Stimulated activated naive CD8-positive, alpha-beta T cell treated with anti-CD3 and anti-CD28 coated beads, Interleukin-15, amount 100 ng/mL, for 72 hours (primary cell): Measurements from ENCODE around the gene LGALS3BP.
"Not testable (repeated sequence)": the region's sequence is repeated elsewhere in the genome, so short reads cannot be mapped to it uniquely, and the experiment has no call there.

Source experiments
- ATAC-seq: fragments of 150-1000 bp; cut with Tn5 transposase; 2 replicates; pipeline ENCODE4 v1.10.0; 2021; ENCODE audit warnings: mild to moderate bottlenecking, moderate library complexity
- DNase-seq, 2 donors: peaks; one replicate each; pipeline ENCODE4 v3.0.0; 2021 to 2022
- H3K27ac Mint-ChIP-seq, 2 donors: one replicate each; pipeline ENCODE4 v1.8.0; 2022; ENCODE audit warnings: mild to moderate bottlenecking in 2 of 2, mixed read lengths in 2 of 2, moderate library complexity in 2 of 2
- H3K27me3 Mint-ChIP-seq: one replicate; pipeline ENCODE4 v1.8.0; 2022; ENCODE audit warnings: mixed read lengths
- H3K4me1 Mint-ChIP-seq: one replicate; pipeline ENCODE4 v1.8.0; 2022; ENCODE audit warnings: mild to moderate bottlenecking, mixed read lengths
- H3K4me3 Mint-ChIP-seq, 2 donors: one replicate each; pipeline ENCODE4 v1.8.0; 2022; ENCODE audit warnings: mild to moderate bottlenecking in 2 of 2, mixed read lengths in 2 of 2, moderate library complexity in 1 of 2
- H3K9me3 Mint-ChIP-seq, 2 donors: one replicate each; pipeline ENCODE4 v1.8.0; 2022; ENCODE audit warnings: mixed read lengths in 2 of 2

LGALS3BP gene

DNA sequence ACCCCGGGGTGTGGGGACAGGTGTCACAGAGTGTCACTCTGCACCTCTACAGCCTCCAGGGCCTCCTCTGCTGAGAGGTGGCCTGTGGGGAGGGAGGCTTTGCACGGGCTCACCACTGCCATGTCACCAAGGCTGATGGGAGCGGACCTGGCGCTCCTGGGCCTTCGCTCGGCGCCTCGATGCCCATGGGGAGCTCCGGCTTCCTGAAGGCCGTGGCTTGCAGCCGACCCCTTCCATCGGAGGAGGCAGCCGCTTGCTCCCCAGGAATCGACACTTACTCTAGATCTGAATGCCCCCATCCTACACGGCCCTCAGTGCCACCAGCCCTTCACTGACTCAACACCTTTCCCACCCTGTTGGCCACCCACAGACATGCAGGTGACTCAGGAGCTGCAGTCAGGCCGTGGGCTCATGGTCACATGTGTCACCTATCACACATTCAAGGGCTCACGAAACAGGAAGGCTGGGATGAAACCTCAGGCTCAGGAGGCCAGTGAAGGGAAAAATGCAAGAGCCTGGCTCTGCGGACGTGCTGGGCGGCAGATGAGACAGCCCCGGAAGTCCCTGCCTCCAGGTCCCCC, 11.9 kb downstream of the LGALS3BP start:
- no peaks in the 10 kb centered on the region for H3K27me3 Mint-ChIP-seq
- H3K4me1 Mint-ChIP-seq = peaks cover 14% of the 10 kb centered on the region
- no peak for DNase-seq
- no peak overlapping the region for H3K27ac Mint-ChIP-seq
- no peak overlapping the region for H3K4me3 Mint-ChIP-seq
- no peaks in the 10 kb centered on the region for H3K9me3 Mint-ChIP-seq
- ATAC-seq = no peak

DNA sequence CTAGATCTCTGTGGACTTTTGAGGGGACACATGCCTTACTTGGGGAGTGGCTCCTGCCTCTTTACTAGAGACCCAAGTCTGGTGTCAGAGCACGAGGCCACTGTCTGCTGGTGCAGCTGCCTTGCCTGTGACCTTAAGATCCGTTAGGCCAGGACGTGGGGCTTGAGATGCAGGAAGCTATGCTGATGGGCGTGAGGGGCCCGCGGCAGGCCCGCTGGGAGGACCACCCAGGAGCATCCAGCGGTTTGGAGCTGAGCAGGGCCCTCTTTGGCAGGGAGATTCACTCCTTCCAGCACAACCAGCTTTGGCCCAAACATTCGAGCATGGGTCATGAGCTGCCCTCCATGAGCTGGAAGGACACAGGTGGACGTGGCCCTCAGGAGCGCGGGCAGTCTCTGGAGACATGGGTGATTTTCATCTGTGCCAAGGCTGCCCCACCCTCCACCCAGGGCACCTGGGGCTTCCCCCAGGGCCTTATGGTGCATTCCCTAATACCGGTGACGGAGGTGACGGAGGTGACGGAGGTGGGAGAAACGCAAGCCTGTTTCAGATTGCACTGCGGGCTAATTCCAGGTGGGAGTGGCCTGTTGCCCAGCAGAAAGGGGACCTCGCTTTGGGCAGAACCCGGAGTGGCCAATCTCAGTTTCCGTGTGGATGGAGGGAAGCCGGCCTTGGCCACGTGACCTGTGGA, 12.7 kb downstream of the LGALS3BP start:
- Mint-ChIP-seq H3K27me3 (no peaks in the 10 kb centered on the region), H3K27ac (peak overlapping the region in 1 of 2 donors; percentile 3), H3K9me3 (no peaks in the 10 kb centered on the region), H3K4me3 (no peak overlapping the region), H3K4me1 (peaks cover 14% of the 10 kb centered on the region)
- ATAC-seq (no peak), DNase-seq (no peak)

DNA sequence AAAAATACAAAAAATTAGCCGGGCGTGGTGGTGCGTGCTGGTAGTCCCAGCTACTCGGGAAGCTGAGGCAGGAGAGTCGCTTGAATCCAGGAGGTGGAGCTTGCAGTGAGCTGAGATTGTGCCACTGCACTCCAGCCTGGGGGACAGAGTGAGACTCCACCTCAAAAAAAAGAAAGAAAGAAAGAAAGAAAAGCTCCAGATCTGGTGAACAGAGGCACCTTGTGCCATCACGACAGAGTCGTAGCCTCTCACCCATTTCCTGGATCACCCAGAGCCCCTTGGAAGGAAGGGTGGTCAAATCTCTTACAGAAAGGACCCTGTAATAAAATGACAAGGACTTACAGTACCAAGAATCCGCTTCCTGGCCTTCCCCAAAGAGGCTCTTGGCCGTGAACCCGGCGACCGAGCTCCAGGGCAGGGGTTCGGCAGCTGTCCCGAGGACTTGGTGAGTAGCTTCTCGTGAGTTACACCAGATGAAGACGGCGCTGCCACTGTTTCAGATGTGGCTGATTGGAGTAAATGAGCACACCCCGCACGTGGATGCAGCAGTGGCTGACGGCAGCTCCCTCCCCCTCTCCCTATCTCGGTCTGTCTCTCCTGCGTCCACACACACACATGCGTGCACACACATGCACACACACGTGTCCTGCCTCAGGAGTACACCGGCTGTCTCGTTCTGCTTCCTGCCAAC, 13.5 kb downstream of the LGALS3BP start:
- Mint-ChIP-seq H3K4me1 (peaks cover 10% of the 10 kb centered on the region), H3K9me3 (no peaks in the 10 kb centered on the region), H3K27ac (no peak overlapping the region), H3K4me3 (no peak overlapping the region), H3K27me3 (no peaks in the 10 kb centered on the region)
- DNase-seq (no peak), ATAC-seq (no peak)

DNA sequence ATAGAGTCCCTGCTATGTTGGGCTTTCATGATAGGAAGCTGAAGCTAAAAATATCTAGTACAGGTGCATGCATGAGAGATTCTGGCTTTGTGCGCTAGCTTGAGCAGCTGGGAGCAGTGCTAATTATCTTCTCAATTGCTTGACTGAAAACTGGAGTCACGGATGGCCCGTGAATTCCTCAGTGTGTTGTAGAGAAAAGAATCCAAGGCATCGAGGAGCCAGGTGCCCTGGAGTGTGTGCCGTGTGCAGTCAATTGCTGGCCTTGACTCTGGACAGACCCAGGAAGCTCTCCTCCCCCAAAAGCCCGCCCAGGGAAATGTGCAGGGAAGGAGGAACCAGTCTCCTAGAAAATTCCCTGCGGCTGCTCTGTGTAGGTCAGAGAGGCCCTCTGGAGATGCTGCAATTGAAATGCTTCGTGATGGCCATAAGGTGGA, 14.2 kb downstream of the LGALS3BP start:
- ATAC-seq (no peak), DNase-seq (no peak)
- Mint-ChIP-seq H3K27ac (no peak overlapping the region), H3K4me1 (peaks cover 3% of the 10 kb centered on the region), H3K4me3 (no peak overlapping the region), H3K9me3 (no peaks in the 10 kb centered on the region), H3K27me3 (no peaks in the 10 kb centered on the region)

DNA sequence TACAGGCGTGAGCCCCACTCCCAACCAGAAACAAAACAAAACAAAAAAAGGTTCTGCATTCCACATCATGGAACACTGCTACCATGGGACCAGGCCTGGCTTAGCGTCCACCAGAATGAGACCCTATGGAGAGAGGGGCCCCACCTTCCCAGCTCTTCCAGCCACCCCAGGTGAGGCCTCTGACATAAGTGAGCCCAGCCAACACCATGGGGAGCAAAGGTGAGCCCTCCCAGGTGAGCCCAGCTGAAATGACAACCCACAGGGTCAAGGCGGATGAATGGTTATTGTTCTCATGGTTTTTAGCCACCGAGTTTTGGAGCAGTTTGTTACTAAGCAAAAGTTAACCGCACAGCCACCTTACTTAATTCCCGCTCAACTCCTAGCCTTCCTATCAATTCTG, 16.3 kb downstream of the LGALS3BP start:
- H3K4me3 Mint-ChIP-seq = no peak overlapping the region
- no peak for DNase-seq
- ATAC-seq = no peak
- no peak overlapping the region for H3K27ac Mint-ChIP-seq
- H3K4me1 Mint-ChIP-seq = no peaks in the 10 kb centered on the region
- H3K9me3 Mint-ChIP-seq = no peaks in the 10 kb centered on the region
- H3K27me3 Mint-ChIP-seq = no peaks in the 10 kb centered on the region

DNA sequence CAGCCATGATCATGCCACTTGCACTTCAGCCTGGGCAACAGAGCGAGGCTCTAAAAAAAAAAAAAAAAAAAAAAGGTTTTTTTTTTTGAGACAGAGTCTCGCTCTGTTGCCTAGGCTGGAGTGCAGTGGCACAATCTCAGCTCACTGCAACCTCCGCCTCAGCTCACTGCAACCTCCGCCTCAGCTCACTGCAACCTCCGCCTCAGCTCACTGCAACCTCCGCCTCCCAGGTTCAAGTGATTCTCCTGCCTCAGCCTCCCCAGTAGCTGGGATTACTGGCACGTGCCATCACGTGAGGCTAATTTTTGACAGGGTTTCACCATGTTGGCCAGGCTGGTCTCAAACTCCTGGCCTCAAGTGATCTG, 16.8 kb downstream of the LGALS3BP start:
- not testable (repeated sequence) for H3K27ac Mint-ChIP-seq, H3K27me3 Mint-ChIP-seq, H3K4me1 Mint-ChIP-seq, H3K9me3 Mint-ChIP-seq, ATAC-seq, DNase-seq, H3K4me3 Mint-ChIP-seq

DNA sequence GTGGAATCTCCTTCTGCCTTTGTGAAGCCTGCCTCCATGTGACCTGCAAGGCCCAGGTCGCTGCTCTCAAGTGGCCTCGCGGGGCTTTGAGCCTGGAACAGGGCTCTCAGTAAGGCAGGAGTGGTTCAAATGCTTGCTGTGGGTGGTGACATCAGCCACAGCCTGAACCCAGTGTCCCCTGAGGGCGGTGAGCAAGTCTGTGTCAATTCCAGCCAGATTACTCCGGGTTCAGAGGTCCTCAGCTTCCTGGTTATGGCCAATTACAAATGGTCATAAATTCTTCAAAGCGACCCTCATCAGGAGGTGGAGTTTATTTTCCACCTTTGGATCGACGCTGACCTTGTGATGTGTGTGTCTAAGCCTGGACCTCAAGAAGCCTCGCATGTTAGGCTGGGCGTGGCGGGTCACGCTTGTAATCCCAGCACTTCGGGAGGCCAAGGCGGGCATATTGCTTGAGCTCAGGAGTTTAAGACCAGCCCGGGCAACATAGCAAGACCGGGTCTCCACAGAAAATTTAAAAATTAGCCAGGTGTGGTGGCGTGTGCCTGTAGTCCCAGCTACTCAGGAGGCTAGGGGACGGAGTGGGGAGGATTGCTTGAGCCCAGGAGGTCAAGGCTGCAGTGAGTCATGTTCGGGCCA, 17.3 kb downstream of the LGALS3BP start:
- no peak for ATAC-seq
- no peak for DNase-seq
- no peak overlapping the region for H3K4me3 Mint-ChIP-seq
- H3K27ac Mint-ChIP-seq = no peak overlapping the region
- H3K27me3 Mint-ChIP-seq = no peaks in the 10 kb centered on the region
- no peaks in the 10 kb centered on the region for H3K9me3 Mint-ChIP-seq
- H3K4me1 Mint-ChIP-seq = no peaks in the 10 kb centered on the region

DNA sequence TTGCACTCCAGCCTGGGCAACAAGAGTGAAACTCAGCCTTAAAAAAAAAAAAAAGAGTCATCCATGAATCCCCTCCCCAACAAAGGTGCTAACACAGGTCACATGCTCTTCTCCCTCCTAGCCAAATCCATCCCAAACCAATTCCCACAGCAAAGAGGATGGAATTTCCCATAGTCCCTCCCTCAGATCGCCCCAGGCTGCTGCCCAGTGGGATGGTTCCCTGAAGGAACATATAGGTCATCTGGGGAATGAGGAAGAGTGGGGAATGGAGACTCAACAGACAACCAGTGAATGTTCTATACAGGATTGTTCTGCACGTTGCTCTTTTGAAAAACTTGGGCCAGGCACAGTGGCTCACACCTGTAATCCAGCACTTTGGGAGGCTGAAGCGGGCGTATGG, 18.2 kb downstream of the LGALS3BP start:
- Mint-ChIP-seq H3K27ac (no peak overlapping the region), H3K27me3 (no peaks in the 10 kb centered on the region), H3K4me1 (peaks cover 7% of the 10 kb centered on the region), H3K4me3 (no peak overlapping the region), H3K9me3 (no peaks in the 10 kb centered on the region)
- DNase-seq (no peak), ATAC-seq (no peak)

DNA sequence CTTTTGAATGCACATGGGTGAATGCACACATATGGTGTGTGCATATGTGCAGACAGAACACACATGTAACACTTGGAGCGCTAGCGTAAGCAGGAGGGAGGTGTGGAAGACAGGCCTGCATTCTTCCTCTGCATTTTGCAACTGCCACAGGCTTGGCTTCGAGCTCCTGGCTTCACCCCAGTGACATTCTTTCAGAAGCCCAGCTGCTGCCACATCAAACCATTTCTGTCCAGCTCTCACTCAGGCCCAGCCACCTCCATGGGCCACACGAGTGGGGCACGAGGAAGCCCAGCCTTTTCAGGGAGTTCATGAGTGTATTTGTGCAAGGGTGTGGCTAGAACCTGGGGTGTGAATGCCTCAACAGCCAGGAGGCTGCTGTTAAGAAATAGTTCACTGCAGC, 18.8 kb downstream of the LGALS3BP start:
- H3K9me3 Mint-ChIP-seq = no peaks in the 10 kb centered on the region
- DNase-seq (no peak), ATAC-seq (no peak)
- H3K4me3 Mint-ChIP-seq = no peak overlapping the region
- peaks cover 10% of the 10 kb centered on the region for H3K4me1 Mint-ChIP-seq
- no peaks in the 10 kb centered on the region for H3K27me3 Mint-ChIP-seq
- H3K27ac Mint-ChIP-seq = no peak overlapping the region

DNA sequence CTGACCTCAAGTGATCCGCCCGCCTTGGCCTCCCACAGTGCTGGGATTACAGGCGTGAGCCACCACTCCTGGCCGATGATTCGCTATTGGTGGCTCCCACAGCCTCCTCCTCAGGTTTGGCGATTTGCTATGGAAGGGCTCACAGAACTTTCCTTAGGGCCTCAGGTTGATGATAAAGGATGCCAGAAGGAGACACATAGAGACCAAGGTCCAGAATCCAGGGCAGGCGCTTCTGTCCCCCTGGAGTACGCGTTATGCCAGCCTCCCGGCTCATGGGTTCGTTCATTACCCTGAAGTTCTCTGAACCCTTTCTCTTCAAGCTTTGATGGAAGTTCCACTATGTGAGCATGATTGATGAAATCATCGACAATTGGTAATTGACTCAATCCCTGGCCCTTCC, 19.9 kb downstream of the LGALS3BP start:
- Mint-ChIP-seq H3K4me3 (no peak overlapping the region), H3K4me1 (peaks cover 10% of the 10 kb centered on the region), H3K9me3 (no peaks in the 10 kb centered on the region), H3K27ac (no peak overlapping the region), H3K27me3 (no peaks in the 10 kb centered on the region)
- no peak for DNase-seq
- ATAC-seq = no peak

DNA sequence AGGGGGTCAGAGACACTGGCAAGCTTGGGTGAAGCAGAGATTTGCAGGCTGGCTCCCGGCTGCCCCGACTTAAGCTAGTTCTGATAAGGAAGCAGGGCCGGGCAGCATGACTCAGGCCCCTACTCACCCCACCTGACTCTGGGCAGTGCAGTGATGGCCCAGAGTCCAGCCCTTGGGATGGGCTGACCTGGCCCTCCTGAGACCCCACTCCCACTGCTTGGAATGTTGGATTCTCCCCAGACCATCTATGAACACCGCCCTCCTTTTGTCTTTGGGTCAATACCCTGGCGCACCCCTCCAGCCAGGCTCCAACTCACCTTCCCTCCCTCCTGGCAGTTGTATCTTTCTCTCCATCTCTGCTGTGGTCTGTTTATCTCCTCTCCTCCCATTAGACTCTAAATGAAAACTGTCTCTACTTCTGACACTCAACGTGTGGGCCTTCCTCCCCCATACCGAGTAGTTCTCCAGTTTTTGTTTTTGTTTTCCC, 21.0 kb downstream of the LGALS3BP start:
- Mint-ChIP-seq H3K4me3 (no peak overlapping the region), H3K4me1 (peaks cover 10% of the 10 kb centered on the region), H3K27me3 (no peaks in the 10 kb centered on the region), H3K9me3 (no peaks in the 10 kb centered on the region), H3K27ac (peak overlapping the region in 1 of 2 donors; percentile 92)
- ATAC-seq = no peak
- DNase-seq = no peak

DNA sequence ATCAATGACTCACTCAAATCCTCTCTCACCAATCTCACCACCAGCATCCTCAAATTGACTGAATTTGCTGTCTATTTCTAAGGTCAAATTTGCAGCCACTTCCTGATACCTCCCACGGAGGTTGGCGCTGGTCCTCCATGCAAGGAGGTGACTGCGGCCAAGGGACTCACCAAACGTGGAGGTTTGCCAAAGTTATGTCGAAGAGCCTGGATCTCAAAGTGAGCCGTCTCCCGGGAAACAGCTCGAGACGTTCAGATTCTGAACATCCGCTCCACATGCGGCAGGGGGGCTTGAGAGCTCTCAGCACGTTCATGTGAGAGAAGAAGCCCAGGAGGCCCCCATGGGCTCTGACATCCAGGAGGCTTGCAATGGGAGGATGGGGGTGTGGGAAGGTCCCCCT, 22.6 kb downstream of the LGALS3BP start:
- no peak overlapping the region for H3K4me3 Mint-ChIP-seq
- ATAC-seq (no peak), DNase-seq (no peak)
- peak overlapping the region in 1 of 2 donors; percentile 67 for H3K27ac Mint-ChIP-seq
- no peaks in the 10 kb centered on the region for H3K9me3 Mint-ChIP-seq
- no peaks in the 10 kb centered on the region for H3K27me3 Mint-ChIP-seq
- peaks cover 10% of the 10 kb centered on the region for H3K4me1 Mint-ChIP-seq

DNA sequence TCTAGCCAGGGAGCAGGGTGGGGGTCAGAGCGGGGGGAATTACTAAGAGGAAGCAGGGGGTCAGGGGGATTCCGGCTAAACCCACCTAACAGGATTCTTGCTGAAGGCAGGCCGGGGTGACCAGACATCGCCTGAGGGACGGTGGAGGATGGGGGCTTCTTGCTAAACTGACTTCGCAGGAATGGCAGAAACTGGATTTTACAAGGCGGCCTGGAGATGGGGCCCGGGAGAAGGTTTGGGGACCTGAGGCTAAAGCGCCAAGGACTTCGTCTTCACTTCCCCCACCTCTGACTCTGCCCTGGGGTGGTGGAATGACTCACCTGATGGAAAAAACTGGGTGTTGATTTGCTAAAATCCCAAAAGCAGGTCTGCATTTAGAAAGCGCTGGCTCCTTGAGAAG, 23.5 kb downstream of the LGALS3BP start:
- DNase-seq (no peak), ATAC-seq (no peak)
- H3K9me3 Mint-ChIP-seq = peaks cover 0 to 4% of the 10 kb centered on the region in 2 donors
- H3K27ac Mint-ChIP-seq = no peak overlapping the region
- peaks cover 10% of the 10 kb centered on the region for H3K4me1 Mint-ChIP-seq
- no peak overlapping the region for H3K4me3 Mint-ChIP-seq
- H3K27me3 Mint-ChIP-seq = no peaks in the 10 kb centered on the region

DNA sequence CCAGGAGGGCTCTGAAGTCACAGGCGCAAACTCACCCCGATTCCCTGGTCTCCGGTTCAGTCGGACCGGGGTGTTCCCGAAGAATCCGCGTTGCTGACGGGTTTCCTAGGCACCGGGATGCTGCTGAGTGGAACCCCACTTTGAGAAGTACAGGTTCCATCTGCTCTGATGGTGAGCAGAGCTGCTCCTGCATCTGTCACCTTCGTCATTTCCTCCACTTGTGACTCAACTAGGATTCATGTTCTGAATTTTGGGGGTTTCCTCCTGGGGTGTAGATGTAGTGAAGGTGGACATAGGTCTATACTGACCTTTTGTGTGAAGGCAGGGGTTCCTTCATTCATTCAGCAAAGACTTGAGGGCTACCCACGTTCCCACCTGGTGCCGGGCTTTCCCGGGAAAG, 25.0 kb downstream of the LGALS3BP start:
- H3K9me3 Mint-ChIP-seq = peaks cover 0 to 17% of the 10 kb centered on the region in 2 donors
- ATAC-seq (no peak), DNase-seq (no peak)
- no peaks in the 10 kb centered on the region for H3K27me3 Mint-ChIP-seq
- H3K4me1 Mint-ChIP-seq = peaks cover 10% of the 10 kb centered on the region
- peak overlapping the region in 1 of 2 donors; percentile 25 for H3K27ac Mint-ChIP-seq
- no peak overlapping the region for H3K4me3 Mint-ChIP-seq

DNA sequence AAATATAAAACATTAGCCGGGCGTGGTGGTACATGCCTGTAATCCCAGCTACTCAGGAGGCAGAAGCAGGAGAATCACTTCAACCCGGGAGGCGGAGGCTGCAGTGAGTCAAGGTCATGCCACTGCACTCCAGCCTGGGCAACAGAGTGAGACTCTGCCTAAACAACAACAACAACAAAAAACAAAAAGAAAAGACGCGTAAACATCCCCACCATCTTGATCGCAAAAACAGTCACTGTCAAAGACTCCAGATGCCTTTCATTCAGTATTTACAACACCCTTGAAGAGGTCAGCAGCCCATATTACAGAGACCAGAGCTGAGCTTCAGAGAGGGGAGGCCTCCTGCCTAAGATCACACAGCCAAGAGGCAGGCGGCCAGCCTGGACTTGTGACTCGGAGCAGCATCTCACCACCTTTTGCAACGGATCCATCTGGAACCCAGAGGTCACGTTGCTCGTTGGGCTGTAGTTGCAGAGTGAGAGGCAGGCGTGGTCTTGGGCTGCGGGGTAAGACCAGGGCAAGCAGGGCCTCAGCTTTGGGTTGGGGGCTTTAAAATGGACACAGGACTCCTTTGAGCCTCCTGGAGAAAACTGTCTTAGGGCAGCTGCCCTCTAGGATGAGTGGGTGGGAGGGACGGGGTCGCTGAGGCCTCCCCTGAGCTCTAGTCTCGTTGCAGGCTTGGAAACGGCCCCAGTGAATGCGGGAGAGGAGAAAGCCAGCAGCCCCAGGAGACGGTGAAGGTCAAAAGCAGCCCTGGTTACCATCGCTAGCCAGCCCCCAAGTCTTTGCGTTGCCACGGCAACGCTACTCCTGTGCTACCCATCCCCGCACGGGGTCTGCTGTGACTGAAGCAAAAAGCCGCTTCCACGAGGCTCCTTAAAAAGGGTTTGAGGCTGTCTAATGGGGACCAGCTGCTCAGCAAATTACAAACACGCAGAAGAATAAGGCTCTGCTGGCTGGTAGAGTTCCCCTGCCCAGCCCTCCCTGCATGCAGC, 26.1 kb downstream of the LGALS3BP start:
- ATAC-seq (no peak), DNase-seq (no peak)
- Mint-ChIP-seq H3K4me3 (no peak overlapping the region), H3K27ac (no peak overlapping the region), H3K4me1 (peaks cover 10% of the 10 kb centered on the region), H3K27me3 (no peaks in the 10 kb centered on the region), H3K9me3 (peaks cover 0 to 23% of the 10 kb centered on the region in 2 donors)
